Naive thymus-derived CD4-positive, alpha-beta T cell (primary cell): ENCODE results near the gene PCDHGC4. TPM values are rescaled to one million over a fixed set of nuclear protein-coding genes. Genes with fewer than 3 reads are reported as not detected.

Experiments
- ATAC-seq: fragments of 150-1000 bp; cut with Tn5 transposase; 2 replicates; pipeline ENCODE4 v1.10.0; 2021; ENCODE audit warnings: mild to moderate bottlenecking, moderate library complexity
- CTCF ChIA-PET: fragments of 350-600 bp; sonication (Branson Sonifier 250); formaldehyde crosslinking; loops from one replicate; lab custom pipeline; 2021; ENCODE audit warnings: antibody characterized with exemption; lab: Charles Lee
- POLR2A ChIA-PET: fragments of 350-600 bp; sonication (Branson Sonifier 250); formaldehyde crosslinking; loops from one replicate; lab custom pipeline; 2021; ENCODE audit warnings: antibody characterized with exemption, inconsistent platforms; lab: Charles Lee
- DNase-seq, 9 donors: peaks; one replicate each; pipeline versions ENCODE4 v3.0.0 to v3.0.0-alpha.2; 2020 to 2022; ENCODE audit warnings: mixed read lengths in 1 of 9
- H3K27ac ChIP-seq: one replicate; pipeline ENCODE4 v1.7.0; 2013; ENCODE audit warnings: mild to moderate bottlenecking, low read depth, low read length, moderate library complexity
- H3K27me3 ChIP-seq, 2 donors: one replicate each; pipeline ENCODE4 v1.7.0; 2013; ENCODE audit warnings: low read length in 2 of 2, mild to moderate bottlenecking in 2 of 2, moderate library complexity in 2 of 2; ENCODE audit not compliant: control insufficient read depth in 2 of 2, insufficient read depth in 2 of 2
- H3K36me3 ChIP-seq, 3 experiments: 1 replicate in 2 of 3; 2 replicates in 1 of 3; pipeline ENCODE4 v1.7.0; 2013; ENCODE audit warnings: low read length in 3 of 3, mild to moderate bottlenecking in 3 of 3, moderate library complexity in 1 of 3; ENCODE audit not compliant: insufficient read depth in 3 of 3, control insufficient read depth in 2 of 3
- H3K4me1 ChIP-seq, 2 donors: one replicate each; pipeline ENCODE4 v1.7.0; 2013; ENCODE audit warnings: low read length in 2 of 2, mild to moderate bottlenecking in 2 of 2, moderate library complexity in 1 of 2; ENCODE audit not compliant: control insufficient read depth in 2 of 2, insufficient read depth in 2 of 2
- H3K4me3 ChIP-seq: 2 replicates; pipeline ENCODE4 v1.7.0; 2013; ENCODE audit warnings: mild to moderate bottlenecking, low read length
- H3K9me3 ChIP-seq, 3 experiments: 1 replicate in 2 of 3; 2 replicates in 1 of 3; pipeline ENCODE4 v1.7.0; 2013; ENCODE audit warnings: low read length in 3 of 3; ENCODE audit not compliant: control insufficient read depth in 2 of 3
- H3K27ac Mint-ChIP-seq, 9 donors: one replicate each; pipeline ENCODE4 v1.8.0; 2020 to 2022; ENCODE audit warnings: mixed read lengths in 9 of 9, mild to moderate bottlenecking in 8 of 9, moderate library complexity in 5 of 9, inconsistent platforms in 2 of 9
- H3K27me3 Mint-ChIP-seq, 5 donors: one replicate each; pipeline ENCODE4 v1.8.0; 2021 to 2022; ENCODE audit warnings: mixed read lengths in 5 of 5, mild to moderate bottlenecking in 1 of 5
- H3K36me3 Mint-ChIP-seq, 5 donors: one replicate each; pipeline ENCODE4 v1.8.0; 2020 to 2022; ENCODE audit warnings: mixed read lengths in 5 of 5, mild to moderate bottlenecking in 3 of 5, inconsistent platforms in 1 of 5
- H3K4me1 Mint-ChIP-seq, 7 donors: one replicate each; pipeline ENCODE4 v1.8.0; 2020 to 2022; ENCODE audit warnings: mixed read lengths in 7 of 7, mild to moderate bottlenecking in 3 of 7, inconsistent platforms in 1 of 7
- H3K4me3 Mint-ChIP-seq, 10 donors: one replicate each; pipeline ENCODE4 v1.8.0; 2020 to 2022; ENCODE audit warnings: mild to moderate bottlenecking in 10 of 10, mixed read lengths in 10 of 10, moderate library complexity in 6 of 10, inconsistent platforms in 2 of 10
- H3K9me3 Mint-ChIP-seq, 11 donors: one replicate each; pipeline ENCODE4 v1.8.0; 2020 to 2022; ENCODE audit warnings: mixed read lengths in 11 of 11, mild to moderate bottlenecking in 4 of 11, inconsistent platforms in 1 of 11, moderate library complexity in 1 of 11
- intact Hi-C, 2 donors: fragments of 100-400 bp; cut with micrococcal nuclease; formaldehyde crosslinking; loops; one replicate each; pipeline ENCODE4 v1.15.1; 2023
- polyA plus RNA-seq, 2 donors: library from polyadenylated mRNA; unstranded; fragments of 300-500 nt; fragmentation: Illumina TruSeq; gene quantifications; one replicate each; pipeline ENCODE4 v1.2.3, GENCODE V29; 2021
- total RNA-seq, 6 experiments: library from RNA in 5 of 6; stranded (reverse) in 5 of 6; gene quantifications; 1 replicate in 5 of 6; 2 replicates in 1 of 6; pipeline ENCODE4 v1.2.3 and lab custom pipeline; 2021 to 2026

PCDHGC4 gene
- total and polyA plus RNA-seq, 7 experiments from 2014 or later, result 0.22 TPM; not detected in 6

DNA sequence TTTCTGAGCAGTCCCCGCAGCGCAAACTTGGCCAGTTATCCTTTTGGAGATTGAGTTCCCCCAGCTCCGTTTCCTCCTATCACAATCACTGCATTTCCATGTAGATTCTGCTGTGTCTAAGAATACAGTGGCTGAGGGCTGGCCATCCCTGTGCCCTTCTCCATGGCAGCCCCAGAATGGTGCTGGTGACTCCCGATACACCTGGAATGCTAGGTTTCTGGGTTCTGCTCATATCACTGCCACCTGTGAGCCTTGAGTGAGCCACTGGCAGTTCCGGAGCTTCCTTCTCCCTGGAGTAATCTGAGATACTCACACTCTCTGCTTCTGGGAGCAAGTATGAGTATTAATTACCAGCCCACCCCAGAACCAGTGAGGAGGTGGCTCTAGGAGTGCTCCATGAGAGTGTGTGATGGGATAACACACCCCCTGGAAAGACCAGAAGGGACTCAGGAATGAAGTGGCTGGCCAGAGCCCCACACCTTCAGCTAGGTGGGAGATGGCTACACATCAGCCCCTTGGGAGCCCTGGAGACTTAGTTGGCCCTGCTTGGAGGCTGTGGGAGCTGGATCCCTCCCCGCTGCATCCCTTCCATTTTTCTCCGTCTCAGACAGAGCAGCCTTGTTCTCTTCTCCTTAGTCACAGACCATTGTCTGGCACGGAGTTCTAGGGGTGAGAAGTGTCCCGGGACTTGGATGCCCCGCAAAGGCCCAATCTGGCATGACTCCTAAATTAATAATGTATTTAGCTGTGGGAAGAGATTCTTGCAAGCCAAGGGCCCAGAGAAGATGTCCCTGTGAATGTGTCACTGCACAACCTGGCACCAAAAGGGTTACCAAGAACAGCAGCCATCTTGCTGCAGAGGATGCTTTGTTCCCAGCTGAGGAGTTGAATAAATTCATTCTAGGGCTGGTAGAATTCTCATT is 8.9 kb downstream of the PCDHGC4 start:
- H3K27ac ChIP-seq, result no peak overlapping the region
- H3K27me3 Mint-ChIP-seq, result peaks cover 56 to 83% (median 60%) of the 10 kb centered on the region in 5 donors
- H3K27me3 ChIP-seq, result peaks cover 0 to 3% of the 10 kb centered on the region in 2 donors
- peaks cover 0 to 5% (median 4%) of the 10 kb centered on the region in 5 donors for H3K36me3 Mint-ChIP-seq
- no peaks in the 10 kb centered on the region for H3K9me3 ChIP-seq
- ATAC-seq (no peak), DNase-seq (no peak)
- CTCF ChIA-PET, result no interaction called here
- H3K4me1 Mint-ChIP-seq, result peaks cover 1 to 24% (median 11%) of the 10 kb centered on the region in 7 donors
- intact Hi-C loops, result no loop called here
- H3K4me3 Mint-ChIP-seq, result peak overlapping the region in 4 of 10 donors; percentile 14 to 81 (median 64)
- H3K9me3 Mint-ChIP-seq, result peaks cover 0 to 5% (median 0%) of the 10 kb centered on the region in 11 donors
- H3K4me3 ChIP-seq, result no peak overlapping the region
- H3K27ac Mint-ChIP-seq, result no peak overlapping the region
- H3K4me1 ChIP-seq, result no peaks in the 10 kb centered on the region
- H3K36me3 ChIP-seq, result no peaks in the 10 kb centered on the region
- POLR2A ChIA-PET, result interaction anchor here (0.5 kb wide), 1 partner anchor 10 kb away, joined by 3 read pairs; no protein-coding TSS in a partner anchor

DNA sequence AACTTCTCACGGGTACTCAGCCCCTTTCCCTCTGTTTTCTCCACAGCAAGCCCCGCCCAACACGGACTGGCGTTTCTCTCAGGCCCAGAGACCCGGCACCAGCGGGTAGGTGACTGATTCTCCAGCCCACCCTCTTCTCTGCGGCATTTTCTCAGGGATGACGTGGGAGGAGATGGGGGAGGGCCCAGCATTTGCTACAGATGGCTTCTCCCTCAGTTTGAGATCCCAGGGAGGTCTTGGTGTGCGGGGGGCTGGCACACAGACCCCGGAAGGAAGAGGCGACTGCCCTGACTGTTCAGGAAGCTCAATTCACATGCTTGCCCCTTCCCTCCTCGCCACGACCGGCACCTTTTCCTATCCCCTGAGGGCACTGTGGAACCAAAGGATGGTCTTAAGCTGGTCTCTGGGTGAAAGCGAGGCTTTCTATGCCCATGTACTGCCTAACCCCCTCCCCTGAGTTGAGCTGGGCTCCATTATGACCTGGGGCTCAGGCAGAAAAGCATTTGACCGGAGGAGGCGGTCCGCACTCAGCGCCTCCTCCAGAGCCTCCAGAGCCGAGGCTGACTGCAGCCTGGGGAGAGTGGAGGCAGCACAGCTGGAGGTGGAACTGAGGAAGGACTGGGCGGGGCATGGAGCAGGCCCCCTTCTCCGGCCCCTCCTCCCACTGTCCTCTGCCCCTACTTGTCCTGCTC is 10.1 kb downstream of the PCDHGC4 start:
- Mint-ChIP-seq H3K4me3 (no peak overlapping the region), H3K36me3 (peaks cover 0 to 5% (median 4%) of the 10 kb centered on the region in 5 donors), H3K4me1 (peaks cover 1 to 24% (median 11%) of the 10 kb centered on the region in 7 donors), H3K9me3 (peaks cover 0 to 5% (median 0%) of the 10 kb centered on the region in 11 donors), H3K27ac (no peak overlapping the region), H3K27me3 (peaks cover 47 to 77% (median 51%) of the 10 kb centered on the region in 5 donors)
- Histone ChIP-seq H3K4me3 (no peak overlapping the region), H3K4me1 (no peaks in the 10 kb centered on the region), H3K27me3 (peaks cover 0 to 3% of the 10 kb centered on the region in 2 donors), H3K27ac (no peak overlapping the region), H3K9me3 (no peaks in the 10 kb centered on the region), H3K36me3 (no peaks in the 10 kb centered on the region)
- ATAC-seq, result no peak
- intact Hi-C loops, result no loop called here
- DNase-seq, result no peak
- CTCF ChIA-PET, result no interaction called here
- POLR2A ChIA-PET, result no interaction called here

DNA sequence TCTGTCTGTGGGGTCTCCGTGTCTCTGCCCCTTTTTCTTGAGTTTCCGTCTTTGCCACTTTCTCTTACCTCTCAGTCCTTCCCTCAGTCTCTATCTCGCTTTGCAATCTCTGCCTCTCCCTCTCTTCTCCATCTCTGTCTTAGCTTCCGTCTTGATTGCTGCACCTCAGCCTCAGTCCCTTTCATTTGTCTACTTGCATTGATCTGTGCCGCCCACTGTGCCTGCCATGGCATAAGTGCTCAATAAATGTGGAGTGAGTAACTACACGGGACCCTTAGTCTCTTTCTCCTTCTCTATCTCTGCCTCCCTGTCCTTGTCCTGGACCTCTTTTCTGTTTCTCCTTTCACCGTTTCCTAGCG is 10.6 kb downstream of the PCDHGC4 start:
- Mint-ChIP-seq H3K27me3 (peaks cover 42 to 71% (median 46%) of the 10 kb centered on the region in 5 donors), H3K36me3 (peaks cover 0 to 5% (median 4%) of the 10 kb centered on the region in 5 donors), H3K4me3 (peak overlapping the region in 1 of 10 donors; percentile 20), H3K27ac (no peak overlapping the region), H3K4me1 (peaks cover 1 to 24% (median 11%) of the 10 kb centered on the region in 7 donors), H3K9me3 (peaks cover 0 to 5% (median 0%) of the 10 kb centered on the region in 11 donors)
- ATAC-seq (no peak), DNase-seq (no peak)
- no peak overlapping the region for H3K4me3 ChIP-seq
- no peaks in the 10 kb centered on the region for H3K9me3 ChIP-seq
- POLR2A ChIA-PET, result no interaction called here
- H3K27me3 ChIP-seq, result peaks cover 0 to 3% of the 10 kb centered on the region in 2 donors
- H3K4me1 ChIP-seq, result no peaks in the 10 kb centered on the region
- H3K27ac ChIP-seq, result no peak overlapping the region
- CTCF ChIA-PET, result no interaction called here
- intact Hi-C loops, result no loop called here
- H3K36me3 ChIP-seq, result no peaks in the 10 kb centered on the region

DNA sequence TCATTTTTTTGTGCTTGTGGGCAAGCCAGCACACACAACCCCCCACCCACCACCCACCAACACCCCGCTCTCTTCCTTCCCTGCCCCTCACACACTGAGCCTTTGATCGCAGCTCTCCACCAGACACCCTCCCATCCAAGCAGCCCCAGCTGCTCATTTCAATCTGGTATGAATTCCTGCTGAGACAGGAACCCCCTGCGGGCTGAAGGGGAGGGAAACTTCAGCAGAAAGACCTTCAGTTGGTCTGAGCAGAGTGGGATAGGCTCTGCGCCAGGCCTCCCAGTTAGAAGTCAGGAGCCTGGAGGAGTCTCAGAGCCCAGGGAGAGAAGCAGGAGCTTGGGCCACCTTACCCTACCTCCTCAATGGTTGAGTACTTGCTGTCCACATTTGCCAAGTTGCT is 11.2 kb downstream of the PCDHGC4 start:
- Mint-ChIP-seq H3K9me3 (peaks cover 0 to 3% (median 0%) of the 10 kb centered on the region in 11 donors), H3K4me3 (no peak overlapping the region), H3K4me1 (peaks cover 1 to 20% (median 10%) of the 10 kb centered on the region in 7 donors), H3K27me3 (peaks cover 36 to 65% (median 40%) of the 10 kb centered on the region in 5 donors), H3K27ac (no peak overlapping the region), H3K36me3 (peaks cover 0 to 5% (median under 1%) of the 10 kb centered on the region in 5 donors)
- intact Hi-C loops, result no loop called here
- Histone ChIP-seq H3K4me3 (no peak overlapping the region), H3K36me3 (no peaks in the 10 kb centered on the region), H3K27me3 (peaks cover 0 to 3% of the 10 kb centered on the region in 2 donors), H3K27ac (no peak overlapping the region), H3K4me1 (no peaks in the 10 kb centered on the region), H3K9me3 (no peaks in the 10 kb centered on the region)
- POLR2A ChIA-PET, result no interaction called here
- DNase-seq (no peak), ATAC-seq (no peak)
- CTCF ChIA-PET, result no interaction called here

DNA sequence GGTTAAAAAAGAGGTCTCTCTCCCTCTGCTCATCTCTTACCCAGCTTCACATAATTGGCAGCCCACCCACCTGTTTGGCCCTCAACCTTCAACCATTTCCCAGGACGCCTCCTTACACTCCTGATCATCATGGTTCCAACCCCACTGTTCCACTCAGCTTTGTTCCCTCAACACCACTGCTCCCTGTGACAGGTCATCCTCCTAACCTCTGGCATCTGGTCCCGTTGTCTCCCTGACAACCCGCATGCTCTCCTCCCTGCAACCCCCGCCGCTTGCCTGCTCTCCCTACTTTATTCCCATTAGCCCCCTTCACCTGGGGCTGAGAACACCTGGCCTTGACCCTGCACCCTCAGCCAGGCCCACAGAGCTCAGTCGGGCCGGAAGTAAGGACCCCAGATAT is 16.9 kb downstream of the PCDHGC4 start:
- Mint-ChIP-seq H3K4me3 (no peak overlapping the region), H3K27me3 (peaks cover 3 to 27% (median 15%) of the 10 kb centered on the region in 5 donors), H3K4me1 (no peaks in the 10 kb centered on the region), H3K36me3 (no peaks in the 10 kb centered on the region), H3K9me3 (peaks cover 0 to 2% (median 0%) of the 10 kb centered on the region in 11 donors), H3K27ac (no peak overlapping the region)
- ChIA-PET CTCF (interaction anchor here (1.5 kb wide), 1 partner anchor 10 kb away, joined by 3 read pairs; no protein-coding TSS in a partner anchor), POLR2A (no interaction called here)
- ATAC-seq (no peak), DNase-seq (no peak)
- H3K4me3 ChIP-seq, result no peak overlapping the region
- H3K4me1 ChIP-seq, result no peaks in the 10 kb centered on the region
- H3K36me3 ChIP-seq, result no peaks in the 10 kb centered on the region
- H3K27me3 ChIP-seq, result no peaks in the 10 kb centered on the region
- H3K27ac ChIP-seq, result no peak overlapping the region
- intact Hi-C loops, result no loop called here
- no peaks in the 10 kb centered on the region for H3K9me3 ChIP-seq

DNA sequence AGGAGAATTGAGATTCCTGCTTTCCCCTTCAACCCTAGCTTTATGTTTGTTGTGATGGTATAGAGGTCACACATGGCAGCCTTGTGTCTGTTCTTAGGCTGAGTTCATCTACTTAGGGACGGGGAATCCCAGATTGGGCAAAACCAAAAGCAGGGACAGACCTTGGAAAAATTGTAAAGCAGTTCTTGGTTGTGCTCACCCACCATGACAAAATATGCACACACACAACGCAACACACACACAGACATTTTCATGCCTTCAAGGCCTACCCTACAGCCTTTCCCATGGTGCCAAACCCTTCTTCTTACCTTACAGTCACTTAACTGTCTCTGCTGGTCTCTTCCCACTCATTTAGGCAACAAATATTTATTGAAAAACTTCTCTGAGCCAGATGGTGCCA is 18.9 kb downstream of the PCDHGC4 start:
- ChIA-PET CTCF (no interaction called here), POLR2A (no interaction called here)
- H3K36me3 ChIP-seq, result no peaks in the 10 kb centered on the region
- no peaks in the 10 kb centered on the region for H3K27me3 ChIP-seq
- no peak overlapping the region for H3K4me3 ChIP-seq
- no peaks in the 10 kb centered on the region for H3K9me3 ChIP-seq
- intact Hi-C loops, result no loop called here
- DNase-seq (no peak), ATAC-seq (no peak)
- no peaks in the 10 kb centered on the region for H3K4me1 ChIP-seq
- peaks cover 0 to 2% (median 0%) of the 10 kb centered on the region in 11 donors for H3K9me3 Mint-ChIP-seq
- no peaks in the 10 kb centered on the region for H3K4me1 Mint-ChIP-seq
- H3K36me3 Mint-ChIP-seq, result no peaks in the 10 kb centered on the region
- H3K27me3 Mint-ChIP-seq, result peaks cover 0 to 16% (median 4%) of the 10 kb centered on the region in 5 donors
- H3K4me3 Mint-ChIP-seq, result no peak overlapping the region
- H3K27ac Mint-ChIP-seq, result no peak overlapping the region
- H3K27ac ChIP-seq, result no peak overlapping the region
